CD14-positive monocyte (primary cell): ENCODE results near the gene GH1. TPM values are rescaled to one million over a fixed set of nuclear protein-coding genes. Genes with fewer than 3 reads are reported as not detected.
A peak's percentile ranks its signal among the peaks of the same experiment; 100 is the strongest.
"Not testable (repeated sequence)": the region's sequence is repeated elsewhere in the genome, so short reads cannot be mapped to it uniquely, and the experiment has no call there.

ENCODE experiments used
- DNase-seq, 3 donors: peaks; one replicate each; pipeline ENCODE4 v3.0.0-alpha.2; 2011 to 2022
- H2AFZ ChIP-seq: 2 replicates; pipeline ENCODE4 v1.6.0; 2012; ENCODE audit warnings: mild to moderate bottlenecking, low read depth, low read length, inconsistent platforms; ENCODE audit not compliant: insufficient read depth, poor library complexity, severe bottlenecking
- H3K27ac ChIP-seq, 2 donors: 1 replicate in 1 of 2; 2 replicates in 1 of 2; pipeline ENCODE4 v1.5.1; 2012 to 2013; ENCODE audit warnings: low read length in 2 of 2, control low read depth in 1 of 2, inconsistent platforms in 1 of 2, low read depth in 1 of 2, mild to moderate bottlenecking in 1 of 2
- H3K27me3 ChIP-seq, 2 donors: one replicate each; pipeline versions ENCODE4 v1.6.0 to v1.6.1; 2011 to 2013; ENCODE audit warnings: low read length in 2 of 2; ENCODE audit not compliant: control insufficient read depth in 2 of 2, insufficient read depth in 2 of 2
- H3K36me3 ChIP-seq, 2 donors: replicated peaks in 1 of 2; 1 replicate in 1 of 2; 2 replicates in 1 of 2; pipeline versions ENCODE4 v1.5.1 to v1.6.1; 2012 to 2013; ENCODE audit warnings: low read length in 2 of 2, control low read depth in 1 of 2, inconsistent platforms in 1 of 2, mild to moderate bottlenecking in 1 of 2; ENCODE audit not compliant: insufficient read depth in 2 of 2, control insufficient read depth in 1 of 2
- H3K4me1 ChIP-seq, 2 donors: 1 replicate in 1 of 2; 2 replicates in 1 of 2; pipeline versions ENCODE4 v1.5.1 to v1.6.1; 2012 to 2013; ENCODE audit warnings: low read length in 2 of 2, control low read depth in 1 of 2, inconsistent platforms in 1 of 2, mild to moderate bottlenecking in 1 of 2, moderate library complexity in 1 of 2; ENCODE audit not compliant: insufficient read depth in 2 of 2, control insufficient read depth in 1 of 2
- H3K4me2 ChIP-seq: replicated peaks from 2 replicates; pipeline ENCODE3; 2012; ENCODE audit warnings: low read length, moderate library complexity, mild to moderate bottlenecking; ENCODE audit not compliant: poor library complexity, severe bottlenecking; ENCODE audit errors: extremely low read depth
- H3K4me3 ChIP-seq, 3 experiments: fragments of 200-600 bp in 1 of 3; sonication (generic) in 1 of 3; replicated peaks in 1 of 3; 1 replicate in 2 of 3; 2 replicates in 1 of 3; pipeline ENCODE4 v1.5.1; 2011 to 2013; ENCODE audit warnings: low read length in 3 of 3, mild to moderate bottlenecking in 3 of 3, control low read depth in 2 of 3, low read depth in 2 of 3, inconsistent platforms in 1 of 3, moderate library complexity in 1 of 3
- H3K79me2 ChIP-seq: 2 replicates; pipeline ENCODE4 v1.6.0; 2012; ENCODE audit warnings: mild to moderate bottlenecking, control low read depth, inconsistent platforms, low read length, moderate library complexity; ENCODE audit not compliant: insufficient read depth
- H3K9ac ChIP-seq: 2 replicates; pipeline ENCODE4 v1.6.0; 2017; ENCODE audit warnings: low read length, mild to moderate bottlenecking; ENCODE audit not compliant: insufficient read depth, poor library complexity, severe bottlenecking
- H3K9me3 ChIP-seq, 2 donors: replicated peaks in 1 of 2; 1 replicate in 1 of 2; 2 replicates in 1 of 2; pipeline versions ENCODE4 v1.5.1 to v1.6.1; 2012 to 2013; ENCODE audit warnings: low read length in 2 of 2, control low read depth in 1 of 2; ENCODE audit not compliant: control insufficient read depth in 1 of 2, insufficient read depth in 1 of 2
- H4K20me1 ChIP-seq: 2 replicates; pipeline ENCODE4 v1.6.0; 2012; ENCODE audit warnings: mild to moderate bottlenecking, low read length, control low read depth, moderate library complexity; ENCODE audit not compliant: insufficient read depth
- H3K27ac Mint-ChIP-seq, 7 donors: one replicate each; pipeline ENCODE4 v1.8.0; 2020; ENCODE audit warnings: mild to moderate bottlenecking in 7 of 7, mixed read lengths in 7 of 7, moderate library complexity in 6 of 7, inconsistent platforms in 2 of 7
- H3K27me3 Mint-ChIP-seq, 3 donors: one replicate each; pipeline ENCODE4 v1.8.0; 2021 to 2022; ENCODE audit warnings: low read depth in 3 of 3, mild to moderate bottlenecking in 3 of 3, mixed read lengths in 3 of 3, moderate library complexity in 3 of 3, inconsistent platforms in 1 of 3
- H3K36me3 Mint-ChIP-seq, 2 donors: one replicate each; pipeline ENCODE4 v1.8.0; 2020; ENCODE audit warnings: mixed read lengths in 2 of 2, inconsistent platforms in 1 of 2, mild to moderate bottlenecking in 1 of 2
- H3K4me1 Mint-ChIP-seq: one replicate; pipeline ENCODE4 v1.8.0; 2020; ENCODE audit warnings: mild to moderate bottlenecking, mixed read lengths
- H3K4me3 Mint-ChIP-seq, 2 donors: one replicate each; pipeline ENCODE4 v1.8.0; 2020; ENCODE audit warnings: mild to moderate bottlenecking in 2 of 2, mixed read lengths in 2 of 2, moderate library complexity in 1 of 2
- H3K9me3 Mint-ChIP-seq, 7 donors: one replicate each; pipeline ENCODE4 v1.8.0; 2020 to 2022; ENCODE audit warnings: mixed read lengths in 7 of 7, mild to moderate bottlenecking in 6 of 7, moderate library complexity in 6 of 7, inconsistent platforms in 2 of 7
- CTCF ChIP-seq: fragments of 200-600 bp; IDR thresholded peaks from one replicate; pipeline ENCODE4 v1.8.0; 2022; ENCODE audit warnings: antibody characterized with exemption, mild to moderate bottlenecking
- WGBS: methylation state at CpG from one replicate; pipeline ENCODE4 v1.1.5; 2013; ENCODE audit warnings: missing lambda C conversion rate; ENCODE audit not compliant: insufficient coverage; 5-methylcytosine and 5-hydroxymethylcytosine counted together
- intact Hi-C, 2 donors: fragments of 100-400 bp; cut with micrococcal nuclease; formaldehyde crosslinking; loops; one replicate each; pipeline versions ENCODE4 v1.15.0 to v1.15.1; 2023
- polyA minus RNA-seq: library from RNA; depleted of rRNA, polyadenylated mRNA; stranded (reverse); fragments of >200 nt; gene quantifications from 2 replicates; pipeline ENCODE4 v1.2.3, GENCODE V29; 2012
- polyA plus RNA-seq, 3 donors: library from polyadenylated mRNA; depleted of rRNA in 1 of 3; unstranded in 2 of 3; stranded (reverse) in 1 of 3; fragments of 300-500 nt in 2 of 3; fragments of >200 nt in 1 of 3; fragmentation: Illumina TruSeq in 2 of 3; gene quantifications; 1 replicate in 2 of 3; 2 replicates in 1 of 3; pipeline ENCODE4 v1.2.3, GENCODE V29; 2012 to 2021
- total RNA-seq, 12 experiments: library from RNA in 1 of 12; stranded (reverse) in 1 of 12; fragments of 120-200 nt in 1 of 12; gene quantifications; one replicate each; pipeline ENCODE4 v1.2.4 and lab custom pipeline; 2013 to 2026; ENCODE audit warnings: mixed read lengths in 6 of 12, inconsistent platforms in 1 of 12

Gene GH1
- not detected for total RNA-seq (2013)
- polyA plus RNA-seq, result not detected
- not detected in 2 replicates for polyA minus RNA-seq
- total RNA-seq (lab: John Stamatoyannopoulos, UW), result 0 to 0.08 (median 0) reads per million in 11 experiments

- not testable (repeated sequence) for DNase-seq, H4K20me1 ChIP-seq, H3K4me2 ChIP-seq, H3K27ac ChIP-seq, H3K36me3 ChIP-seq, H3K4me3 Mint-ChIP-seq, H3K9me3 ChIP-seq, H3K9me3 Mint-ChIP-seq, H2AFZ ChIP-seq, H3K4me3 ChIP-seq, H3K36me3 Mint-ChIP-seq, H3K79me2 ChIP-seq, H3K27me3 ChIP-seq, H3K9ac ChIP-seq, H3K27me3 Mint-ChIP-seq, H3K4me1 ChIP-seq
- H3K4me1 Mint-ChIP-seq, result peaks cover 24% of the 10 kb centered on the region
- H3K27ac Mint-ChIP-seq, result peak within 1 kb of the TSS in 2 of 7 donors; percentile 47 to 55
- intact Hi-C loops, result loop anchor here (2.0 to 10.0 kb wide), 5 partner anchors 28 to 214 kb away; partner anchors contain the start of genes ERN1 (in 1 of the 2) and ICAM2 (in 1 of the 2)
- no CpG with 5 or more reads among the region's 10 CpGs for WGBS
Observed at GRCh38 chr17:63918789-63919305, at the start of gene GH1. Gene GH1 (minus strand): TSS chr17:63918839. CDS start chr17:63918776, 63 bp downstream.

- H3K4me1 Mint-ChIP-seq, result peaks cover 3% of the 10 kb centered on the region
- H3K27ac Mint-ChIP-seq, result no peak overlapping the region
- WGBS, result 89% methylated on average over 17 of the region's 19 CpGs
Observed at GRCh38 chr17:63967953-63968352, 49.3 kb upstream of the GH1 start.

More at GRCh38 chr17:63967953-63968352, 49.3 kb upstream of the GH1 start:
- Mint-ChIP-seq H3K27me3 (peaks cover 0 to 7% (median 5%) of the 10 kb centered on the region in 3 donors), H3K4me3 (no peak overlapping the region), H3K36me3 (no peaks in the 10 kb centered on the region), H3K9me3 (peaks cover 0 to 3% (median 0%) of the 10 kb centered on the region in 7 donors)
- intact Hi-C loops, result no loop called here
- Histone ChIP-seq H3K27me3 (no peaks in the 10 kb centered on the region), H4K20me1 (no peaks in the 10 kb centered on the region), H2AFZ (no peak overlapping the region), H3K9ac (no peak overlapping the region), H3K27ac (no peak overlapping the region), H3K4me3 (no peak overlapping the region), H3K79me2 (no peaks in the 10 kb centered on the region), H3K4me1 (no peaks in the 10 kb centered on the region), H3K9me3 (no peaks in the 10 kb centered on the region), H3K4me2 (no peak overlapping the region), H3K36me3 (no peaks in the 10 kb centered on the region)
- TF ChIP-seq CTCF, result no peak
- DNase-seq, result no peak
